ENCODE measurements around the gene SPINT1.

SPINT1 gene

DNA sequence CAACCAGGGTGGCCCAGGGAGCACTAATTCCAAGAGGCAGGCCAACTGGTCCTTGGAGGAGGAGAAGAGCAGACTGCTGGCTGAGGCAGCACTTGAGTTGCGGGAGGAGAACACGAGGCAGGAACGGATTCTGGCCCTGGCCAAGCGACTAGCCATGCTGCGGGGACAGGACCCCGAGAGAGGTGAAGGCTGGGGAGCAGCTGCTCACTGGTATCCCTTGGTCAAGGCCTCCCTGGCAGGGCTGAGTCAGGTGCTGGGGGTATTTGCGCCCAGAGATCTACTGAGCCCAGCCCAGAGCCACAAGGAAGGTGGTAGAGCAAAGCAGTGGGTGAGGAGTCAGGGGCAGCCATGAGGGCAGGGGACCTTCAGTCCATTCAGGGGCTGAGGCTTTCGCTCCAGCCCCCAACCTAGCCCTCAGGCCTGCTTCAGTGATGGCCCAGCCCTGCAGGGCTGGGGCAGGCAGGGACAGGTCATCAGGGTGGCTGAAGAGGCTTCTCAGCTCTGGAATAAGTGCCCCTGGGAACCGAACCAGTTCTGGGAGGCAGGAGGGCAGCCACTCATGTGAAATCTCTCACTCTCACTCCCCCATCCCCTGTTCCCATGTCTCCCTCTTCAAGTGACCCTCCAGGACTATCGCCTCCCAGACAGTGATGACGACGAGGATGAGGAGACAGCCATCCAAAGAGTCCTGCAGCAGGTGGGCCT lies 31.0 kb upstream of the SPINT1 start:
- H3K27me3 ChIP-seq (ENCODE audit: insufficient read depth, low read length) = no peaks in the 10 kb centered on the region
- H3K9ac ChIP-seq (ENCODE audit: low read depth, low read length) = no peak overlapping the region
- H3K4me3 ChIP-seq (ENCODE audit: low read length) = no peak overlapping the region
- H3K9me3 ChIP-seq (ENCODE audit: insufficient read depth, low read depth, low read length) = no peaks in the 10 kb centered on the region
- peaks cover 10% of the 10 kb centered on the region; the same call in 1 of the 2 replicates for H3K36me3 ChIP-seq (ENCODE audit: insufficient read depth, low read depth, low read length)
- no peaks in the 10 kb centered on the region for H3K4me1 ChIP-seq (ENCODE audit: insufficient read depth, low read length)
- no peak overlapping the region for H3K27ac ChIP-seq (ENCODE audit: low read length)

DNA sequence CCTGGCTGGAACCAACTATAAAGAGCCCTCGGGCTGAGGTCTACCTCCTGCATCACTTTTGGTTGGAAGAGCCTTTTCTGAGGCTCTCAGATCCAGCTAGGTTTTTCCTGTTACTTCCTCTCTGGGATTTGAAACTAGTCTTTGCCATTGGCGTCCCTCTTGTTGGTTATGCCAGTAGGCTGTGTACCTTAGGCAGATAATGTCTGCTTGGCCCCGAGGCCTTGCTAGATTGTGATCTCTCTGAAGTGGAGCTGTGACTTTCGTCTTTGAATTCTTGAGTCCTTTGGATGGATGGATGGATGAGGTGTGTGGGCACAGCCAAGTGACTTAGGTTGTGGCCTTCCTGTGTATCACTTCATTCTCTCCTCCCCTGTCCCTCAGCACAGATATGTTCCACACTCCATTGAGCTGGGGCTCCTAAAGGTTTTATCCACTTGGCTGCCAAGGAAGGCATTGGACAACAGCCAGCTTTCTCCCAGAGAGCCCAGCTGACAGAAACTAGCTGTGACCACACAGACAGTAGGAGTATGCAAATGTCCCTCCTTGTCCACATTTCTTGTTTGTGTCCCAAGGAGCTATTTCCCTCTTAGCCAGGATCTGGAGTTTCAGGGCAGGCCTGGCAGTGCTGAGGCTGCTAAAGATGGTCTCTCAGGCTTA lies 28.7 kb upstream of the SPINT1 start:
- Histone ChIP-seq H3K36me3 (ENCODE audit: insufficient read depth, low read depth, low read length) (peaks cover 10% of the 10 kb centered on the region; the same call in 1 of the 2 replicates), H3K27ac (ENCODE audit: low read length) (no peak overlapping the region)

DNA sequence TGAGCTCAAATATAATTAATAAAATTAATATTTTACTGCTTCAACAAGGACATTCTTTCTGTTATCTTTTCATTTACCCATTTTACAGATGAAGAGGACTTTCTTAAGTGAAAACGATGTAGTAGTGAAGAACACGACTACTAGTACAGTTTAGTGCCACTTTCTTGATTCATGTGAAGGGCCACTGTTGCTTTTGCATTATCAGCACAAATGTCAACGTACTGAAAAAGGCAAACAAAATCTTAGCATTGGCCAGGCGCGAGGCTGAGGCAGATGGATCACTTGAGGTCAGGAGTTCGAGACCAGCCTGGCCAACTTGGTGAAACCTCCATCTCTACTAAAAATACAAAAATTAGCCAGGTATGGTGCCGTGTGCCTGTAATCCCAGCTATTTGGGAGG lies 24.8 kb upstream of the SPINT1 start:
- no peak overlapping the region for H3K4me3 ChIP-seq (ENCODE audit: low read length)
- H3K9me3 ChIP-seq (ENCODE audit: insufficient read depth, low read depth, low read length) = no peaks in the 10 kb centered on the region
- H3K4me1 ChIP-seq (ENCODE audit: insufficient read depth, low read length) = no peaks in the 10 kb centered on the region
- peaks cover 4% of the 10 kb centered on the region; the same call in 1 of the 2 replicates for H3K36me3 ChIP-seq (ENCODE audit: insufficient read depth, low read depth, low read length)
- H3K27me3 ChIP-seq (ENCODE audit: insufficient read depth, low read length) = no peaks in the 10 kb centered on the region
- no peak overlapping the region for H3K9ac ChIP-seq (ENCODE audit: low read depth, low read length)
- H3K27ac ChIP-seq (ENCODE audit: low read length) = no peak overlapping the region

More for the DNA sequence above, 28.7 kb upstream of the SPINT1 start:
- Histone ChIP-seq H3K4me3 (ENCODE audit: low read length) (no peak overlapping the region), H3K27me3 (ENCODE audit: insufficient read depth, low read length) (no peaks in the 10 kb centered on the region), H3K4me1 (ENCODE audit: insufficient read depth, low read length) (no peaks in the 10 kb centered on the region), H3K9ac (ENCODE audit: low read depth, low read length) (no peak overlapping the region), H3K9me3 (ENCODE audit: insufficient read depth, low read depth, low read length) (no peaks in the 10 kb centered on the region)

DNA sequence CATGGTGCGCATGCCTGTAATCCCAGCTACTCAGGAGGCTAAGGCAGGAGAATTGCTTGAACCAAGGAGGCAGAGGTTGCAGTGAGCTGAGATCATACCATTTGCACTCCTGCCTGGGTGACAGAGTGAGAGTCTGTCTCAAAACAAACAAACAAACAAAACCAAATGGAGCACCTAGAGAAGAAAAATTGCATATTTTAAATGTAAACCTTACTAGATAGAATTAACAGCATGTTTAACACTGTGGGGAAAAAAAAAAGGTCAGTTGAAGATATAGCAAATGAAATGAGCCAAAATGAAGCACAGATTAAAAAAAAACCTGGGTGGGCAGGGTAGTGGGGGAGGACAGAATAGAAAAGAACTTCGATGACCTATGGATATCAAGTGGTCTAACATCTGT lies 22.7 kb upstream of the SPINT1 start:
- H3K27me3 ChIP-seq (ENCODE audit: insufficient read depth, low read length) = no peaks in the 10 kb centered on the region
- H3K36me3 ChIP-seq (ENCODE audit: insufficient read depth, low read depth, low read length) = no peaks in the 10 kb centered on the region
- no peaks in the 10 kb centered on the region for H3K9me3 ChIP-seq (ENCODE audit: insufficient read depth, low read depth, low read length)
- no peaks in the 10 kb centered on the region for H3K4me1 ChIP-seq (ENCODE audit: insufficient read depth, low read length)
- H3K4me3 ChIP-seq (ENCODE audit: low read length) = no peak overlapping the region
- H3K27ac ChIP-seq (ENCODE audit: low read length) = no peak overlapping the region
- no peak overlapping the region for H3K9ac ChIP-seq (ENCODE audit: low read depth, low read length)

DNA sequence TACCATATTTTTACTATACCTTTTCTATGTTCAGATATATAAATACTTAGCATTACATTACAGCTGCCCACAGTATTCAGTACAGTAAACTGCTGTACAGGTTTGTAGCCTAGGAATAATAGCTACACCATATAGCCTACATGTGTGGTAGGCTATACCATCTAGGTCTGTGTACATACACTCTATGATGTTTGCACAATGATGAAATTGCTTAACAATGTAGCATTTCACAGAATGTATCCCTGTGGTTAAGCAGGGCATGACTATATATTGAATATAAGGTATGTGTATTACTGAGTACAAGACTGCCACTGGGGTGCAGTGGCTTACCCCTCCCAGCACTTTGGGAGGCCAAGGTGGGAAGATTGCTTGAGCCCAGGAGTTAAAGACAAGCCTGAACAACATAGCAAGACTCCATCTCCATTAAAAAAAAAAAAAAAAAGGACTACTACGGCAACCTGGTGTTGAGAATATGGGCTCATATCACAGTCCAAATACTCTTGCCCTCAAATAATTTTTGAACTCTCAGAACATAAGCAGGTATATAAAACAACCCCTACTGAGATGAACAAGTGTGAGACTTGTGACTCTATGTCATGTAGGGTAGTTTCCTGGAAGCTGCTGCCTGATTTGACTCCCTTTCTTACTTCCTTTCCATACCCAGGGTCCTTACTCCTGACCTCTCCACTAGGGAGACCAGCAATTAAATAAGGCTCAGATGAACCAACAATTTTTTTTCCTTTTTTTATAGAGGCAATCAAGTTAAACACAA lies 20.1 kb upstream of the SPINT1 start:
- Histone ChIP-seq H3K4me3 (ENCODE audit: low read length) (no peak overlapping the region), H3K36me3 (ENCODE audit: insufficient read depth, low read depth, low read length) (no peaks in the 10 kb centered on the region), H3K9ac (ENCODE audit: low read depth, low read length) (no peak overlapping the region), H3K27me3 (ENCODE audit: insufficient read depth, low read length) (no peaks in the 10 kb centered on the region), H3K4me1 (ENCODE audit: insufficient read depth, low read length) (no peaks in the 10 kb centered on the region), H3K27ac (ENCODE audit: low read length) (no peak overlapping the region), H3K9me3 (ENCODE audit: insufficient read depth, low read depth, low read length) (no peaks in the 10 kb centered on the region)

DNA sequence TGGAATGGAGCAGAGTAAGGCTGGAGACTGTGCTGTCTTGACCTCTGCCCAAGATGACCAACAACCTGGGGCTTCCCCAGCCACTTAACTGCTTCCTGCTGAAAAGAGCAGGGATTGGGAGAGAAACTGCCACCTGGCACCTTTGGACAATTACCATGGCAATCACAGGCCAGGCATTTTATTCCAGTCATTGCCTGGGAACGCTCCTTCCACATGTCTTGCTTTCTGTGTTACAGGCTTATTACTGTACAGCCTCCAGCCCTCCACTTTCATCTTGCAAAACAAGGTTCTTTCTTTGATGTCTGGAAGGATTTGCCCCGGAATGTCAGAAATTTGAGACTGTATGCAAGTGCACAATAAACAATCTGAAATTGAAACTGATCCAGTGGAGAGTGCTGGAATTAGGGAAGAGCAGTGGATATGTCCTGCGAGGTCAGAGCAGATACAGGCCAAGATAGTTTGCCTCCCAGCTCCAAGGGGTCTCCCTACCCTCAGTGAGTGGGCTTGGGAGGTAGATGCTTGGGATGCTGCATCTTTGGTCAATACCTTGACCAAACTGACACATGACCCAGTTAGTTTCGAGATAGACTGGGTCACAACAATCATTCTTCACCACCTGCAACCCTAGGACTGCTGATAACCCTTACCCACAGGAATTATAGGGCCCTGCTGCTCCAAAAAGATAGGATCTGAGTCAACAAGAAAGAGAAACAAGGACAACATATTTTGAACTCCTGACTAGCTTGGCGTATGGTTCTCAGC lies 18.0 kb upstream of the SPINT1 start:
- Histone ChIP-seq H3K27ac (ENCODE audit: low read length) (no peak overlapping the region), H3K9ac (ENCODE audit: low read depth, low read length) (no peak overlapping the region), H3K36me3 (ENCODE audit: insufficient read depth, low read depth, low read length) (no peaks in the 10 kb centered on the region), H3K4me3 (ENCODE audit: low read length) (no peak overlapping the region), H3K9me3 (ENCODE audit: insufficient read depth, low read depth, low read length) (no peaks in the 10 kb centered on the region), H3K27me3 (ENCODE audit: insufficient read depth, low read length) (no peaks in the 10 kb centered on the region), H3K4me1 (ENCODE audit: insufficient read depth, low read length) (no peaks in the 10 kb centered on the region)

DNA sequence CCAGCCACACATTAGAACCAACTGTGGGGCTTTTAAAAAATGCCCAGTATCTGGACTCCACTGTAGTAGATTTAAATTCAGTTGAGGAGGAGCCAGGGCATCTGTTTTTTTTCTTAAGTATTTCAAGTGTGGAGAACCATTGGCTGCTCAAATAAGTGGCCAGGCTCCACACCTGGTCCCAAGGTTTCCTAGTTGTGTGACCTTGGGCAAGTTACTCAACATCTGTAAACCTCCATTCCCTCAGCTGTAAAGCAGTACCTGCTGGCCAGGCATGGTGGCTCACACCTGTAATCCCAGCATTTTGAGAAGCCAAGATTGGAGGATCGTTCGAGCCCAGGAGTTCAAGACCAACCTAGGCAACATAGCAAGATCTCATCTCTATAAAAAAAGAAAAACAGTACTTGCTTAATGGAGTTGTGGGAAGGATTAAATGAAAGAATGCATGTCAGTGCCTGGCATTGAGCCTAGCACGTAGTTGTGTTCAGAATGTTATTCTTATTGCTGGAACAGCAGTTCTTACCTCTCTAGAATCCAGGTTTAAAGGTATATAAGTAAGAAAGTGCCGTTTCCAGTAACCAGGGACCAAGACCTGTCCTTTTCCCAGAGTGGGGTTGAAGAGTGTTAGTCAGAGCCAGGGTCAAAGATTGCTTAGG lies 17.3 kb upstream of the SPINT1 start:
- Histone ChIP-seq H3K9ac (ENCODE audit: low read depth, low read length) (no peak overlapping the region), H3K4me3 (ENCODE audit: low read length) (no peak overlapping the region), H3K9me3 (ENCODE audit: insufficient read depth, low read depth, low read length) (no peaks in the 10 kb centered on the region), H3K27ac (ENCODE audit: low read length) (no peak overlapping the region), H3K36me3 (ENCODE audit: insufficient read depth, low read depth, low read length) (no peaks in the 10 kb centered on the region), H3K27me3 (ENCODE audit: insufficient read depth, low read length) (no peaks in the 10 kb centered on the region), H3K4me1 (ENCODE audit: insufficient read depth, low read length) (no peaks in the 10 kb centered on the region)

DNA sequence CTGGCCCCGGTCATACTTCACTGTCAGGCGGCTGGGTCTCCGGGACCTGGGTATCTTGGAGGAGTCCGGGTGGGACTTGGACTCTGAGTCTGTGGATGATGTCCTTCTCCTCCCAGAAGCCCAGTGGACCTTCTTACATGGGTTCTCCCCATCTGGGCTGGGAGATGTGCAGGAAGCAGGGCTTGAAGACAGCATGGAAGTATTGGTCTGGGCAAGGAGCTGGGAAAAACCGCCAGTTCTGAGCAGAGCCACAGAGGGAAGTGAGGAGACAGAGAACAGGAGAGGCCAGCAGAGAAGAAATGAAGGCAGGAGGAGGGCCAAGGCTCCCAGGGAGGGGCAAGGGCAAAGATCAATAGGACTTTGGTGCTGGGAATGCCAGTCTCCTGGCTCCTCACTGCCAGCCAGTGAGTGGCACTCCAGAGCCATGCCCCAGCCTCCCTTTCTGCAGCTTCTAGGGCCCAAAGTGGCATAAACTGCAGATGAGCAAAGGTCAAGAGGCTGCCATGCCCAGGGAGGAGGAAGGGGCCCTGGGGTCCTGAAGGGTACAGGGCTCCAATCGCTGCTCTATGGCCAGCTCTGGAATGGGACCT lies 15.3 kb upstream of the SPINT1 start, which contains the start of gene PPP1R14D:
PPP1R14D (minus strand) TSS at position 262 of the 590 bp plus-strand sequence; CDS start at position 195, 67 bp downstream.
- Histone ChIP-seq H3K4me1 (ENCODE audit: insufficient read depth, low read length) (no peaks in the 10 kb centered on the region), H3K27me3 (ENCODE audit: insufficient read depth, low read length) (no peaks in the 10 kb centered on the region), H3K36me3 (ENCODE audit: insufficient read depth, low read depth, low read length) (no peaks in the 10 kb centered on the region), H3K27ac (ENCODE audit: low read length) (no peak within 1 kb of the TSS), H3K9me3 (ENCODE audit: insufficient read depth, low read depth, low read length) (no peaks in the 10 kb centered on the region), H3K4me3 (ENCODE audit: low read length) (no peak within 1 kb of the TSS), H3K9ac (ENCODE audit: low read depth, low read length) (no peak within 1 kb of the TSS)

DNA sequence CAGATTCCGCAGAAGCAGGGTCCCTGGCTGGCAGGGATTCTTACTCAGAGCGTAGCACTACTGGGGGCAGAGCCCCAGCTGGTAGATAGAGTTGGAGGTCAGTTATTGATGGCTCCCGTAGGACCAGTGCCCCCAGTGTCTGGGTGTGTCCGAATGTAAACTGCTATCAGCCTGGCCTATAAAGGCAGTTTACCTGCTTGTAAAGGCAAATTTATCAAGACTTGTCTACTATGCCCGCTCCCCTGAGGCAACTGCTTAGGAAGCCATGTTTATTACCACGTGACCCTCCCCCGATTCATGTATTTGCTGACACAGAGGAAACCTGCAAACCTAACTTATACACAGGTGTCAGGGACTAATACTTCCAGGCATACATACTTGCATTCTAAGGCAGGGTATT lies 14.7 kb upstream of the SPINT1 start:
- H3K4me3 ChIP-seq (ENCODE audit: low read length) = no peak overlapping the region
- no peaks in the 10 kb centered on the region for H3K36me3 ChIP-seq (ENCODE audit: insufficient read depth, low read depth, low read length)
- no peak overlapping the region for H3K27ac ChIP-seq (ENCODE audit: low read length)
- no peaks in the 10 kb centered on the region for H3K4me1 ChIP-seq (ENCODE audit: insufficient read depth, low read length)
- no peak overlapping the region for H3K9ac ChIP-seq (ENCODE audit: low read depth, low read length)
- H3K27me3 ChIP-seq (ENCODE audit: insufficient read depth, low read length) = no peaks in the 10 kb centered on the region
- no peaks in the 10 kb centered on the region for H3K9me3 ChIP-seq (ENCODE audit: insufficient read depth, low read depth, low read length)

DNA sequence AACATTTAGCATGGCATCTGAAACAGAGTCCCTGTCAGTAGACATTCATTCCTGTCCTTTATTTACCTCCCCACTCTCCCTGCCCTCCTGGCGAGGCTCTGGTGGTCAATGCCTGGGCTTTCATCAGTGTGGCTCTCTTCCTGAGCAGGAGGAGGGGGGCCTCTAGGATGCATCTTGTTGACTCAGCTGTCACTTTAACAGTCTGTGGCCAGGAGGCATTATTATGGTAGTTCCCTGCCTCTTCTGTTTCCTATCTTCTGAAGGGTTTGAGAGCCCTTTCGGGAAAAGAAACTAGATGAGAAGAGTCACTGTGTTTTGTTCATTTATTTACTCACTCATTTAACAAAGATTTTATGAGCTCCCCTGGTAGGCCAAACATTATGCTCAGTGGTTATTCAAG lies 13.0 kb upstream of the SPINT1 start:
- Histone ChIP-seq H3K9ac (ENCODE audit: low read depth, low read length) (no peak overlapping the region), H3K9me3 (ENCODE audit: insufficient read depth, low read depth, low read length) (no peaks in the 10 kb centered on the region), H3K36me3 (ENCODE audit: insufficient read depth, low read depth, low read length) (no peaks in the 10 kb centered on the region), H3K27me3 (ENCODE audit: insufficient read depth, low read length) (no peaks in the 10 kb centered on the region), H3K4me3 (ENCODE audit: low read length) (no peak overlapping the region), H3K27ac (ENCODE audit: low read length) (no peak overlapping the region), H3K4me1 (ENCODE audit: insufficient read depth, low read length) (no peaks in the 10 kb centered on the region)

DNA sequence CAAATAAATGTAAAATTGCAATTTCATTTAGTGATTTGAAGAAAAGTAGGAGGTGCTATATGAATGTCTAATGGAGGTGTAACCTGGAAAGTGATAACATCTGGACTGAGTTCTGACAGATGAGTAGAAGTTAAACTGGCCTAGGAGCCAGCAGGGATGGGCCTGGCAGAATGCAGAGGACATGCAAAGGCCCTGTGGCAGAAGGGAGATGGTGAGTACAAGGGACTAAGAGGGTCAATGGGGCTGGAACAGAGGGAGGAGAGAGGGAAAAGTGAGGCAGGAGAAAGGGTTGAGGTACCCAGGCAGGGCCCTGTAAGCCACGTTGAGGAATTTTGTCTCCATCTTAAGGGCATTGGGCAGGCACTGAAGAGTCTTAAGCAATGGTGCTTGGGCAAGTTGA lies 12.0 kb upstream of the SPINT1 start:
- Histone ChIP-seq H3K27ac (ENCODE audit: low read length) (no peak overlapping the region), H3K4me3 (ENCODE audit: low read length) (no peak overlapping the region), H3K27me3 (ENCODE audit: insufficient read depth, low read length) (no peaks in the 10 kb centered on the region), H3K9me3 (ENCODE audit: insufficient read depth, low read depth, low read length) (no peaks in the 10 kb centered on the region), H3K4me1 (ENCODE audit: insufficient read depth, low read length) (no peaks in the 10 kb centered on the region), H3K9ac (ENCODE audit: low read depth, low read length) (no peak overlapping the region), H3K36me3 (ENCODE audit: insufficient read depth, low read depth, low read length) (no peaks in the 10 kb centered on the region)
